Stomach (tissue), 9 donors: ENCODE results near the gene ECHDC1. TPM values are rescaled to one million over a fixed set of nuclear protein-coding genes. Genes with fewer than 3 reads are reported as not detected.

Experiments
- DNase-seq, 2 donors: peaks; one replicate each; pipeline versions ENCODE4 v3.0.0 to v3.0.0-alpha.2; 2013 to 2019
- H3K27ac ChIP-seq, 5 donors: fragments of 200-600 bp in 4 of 5; sonication (generic) in 4 of 5; one replicate each; pipeline ENCODE4 v1.5.1; 2013 to 2019; ENCODE audit warnings: mild to moderate bottlenecking in 1 of 5, moderate library complexity in 1 of 5
- H3K27me3 ChIP-seq, 3 donors: fragments of 200-600 bp; sonication (generic); one replicate each; pipeline ENCODE4 v1.5.1; 2017 to 2019; ENCODE audit warnings: mixed run types in 1 of 3
- H3K36me3 ChIP-seq, 4 donors: fragments of 200-600 bp; sonication (generic); 1 replicate in 3 of 4; 2 replicates in 1 of 4; pipeline ENCODE4 v1.5.1; 2016 to 2019
- H3K4me1 ChIP-seq, 4 donors: fragments of 200-600 bp; sonication (generic); one replicate each; pipeline ENCODE4 v1.5.1; 2016 to 2019
- H3K4me3 ChIP-seq, 4 donors: fragments of 200-600 bp; sonication (generic) in 3 of 4; one replicate each; pipeline ENCODE4 v1.5.1; 2016 to 2019; ENCODE audit warnings: mild to moderate bottlenecking in 1 of 4
- H3K9me3 ChIP-seq, 4 donors: fragments of 200-600 bp; sonication (generic); one replicate each; pipeline ENCODE4 v1.5.1; 2016 to 2019
- EP300 ChIP-seq: sonication (generic); formaldehyde crosslinking; IDR thresholded peaks from one replicate; pipeline ENCODE4 v1.6.1; 2017; ENCODE audit warnings: antibody characterized with exemption
- POLR2A ChIP-seq, 4 donors: fragments of 450-650 bp; IDR thresholded peaks; one replicate each; pipeline ENCODE4 v1.6.1; 2016; ENCODE audit warnings: antibody characterized with exemption in 4 of 4, control low read depth in 2 of 4, mild to moderate bottlenecking in 1 of 4, moderate library complexity in 1 of 4
- POLR2AphosphoS5 ChIP-seq, 3 donors: sonication (generic); formaldehyde crosslinking; IDR thresholded peaks; one replicate each; pipeline ENCODE4 v1.6.1; 2016; ENCODE audit warnings: antibody characterized with exemption in 3 of 3
- WGBS, 5 donors: extraction: QIAGEN DNeasy Blood & Tissue Kit in 3 of 5; methylation state at CpG; one replicate each; pipeline versions ENCODE4 v1.1.5 to v1.1.7; 2013 to 2018; 5-methylcytosine and 5-hydroxymethylcytosine counted together
- intact Hi-C: fragments of 100-400 bp; cut with DNase I; formaldehyde crosslinking; loops from one replicate; pipeline ENCODE4 v1.15.1; 2023; ENCODE audit warnings: low total_unique reads
- polyA plus RNA-seq, 3 donors: library from polyadenylated mRNA; stranded (reverse); fragments of 200-250 nt; gene quantifications; one replicate each; pipeline ENCODE4 v1.2.3, GENCODE V29; 2013
- small RNA-seq, 4 donors: library from RNA; depleted of rRNA; stranded (forward); fragments of <200 nt; gene quantifications; one replicate each; pipeline ENCODE3, GENCODE V24; 2016
- total RNA-seq, 5 donors: library from RNA; depleted of rRNA; stranded (reverse); fragments of >200 nt; gene quantifications; one replicate each; pipeline versions ENCODE4 v1.1.0 to v1.2.3, GENCODE V29; 2014 to 2016
- TF ChIP-seq, protein P1 (sequence below), 7 experiments: fragments of 450-650 bp in 4 of 7; fragments of 200-600 bp in 3 of 7; sonication (generic) in 3 of 7; IDR thresholded peaks; one replicate each; pipeline ENCODE4 v1.5.1; 2016 to 2019; ENCODE audit warnings: antibody characterized with exemption in 7 of 7, control low read depth in 2 of 7, mild to moderate bottlenecking in 1 of 7
- donor health status: healthy with polysubstance abuse.
- donor health status: Bipolar disorder and iron deficiency.
- donor health status: healthy.

Gene ECHDC1
- total and polyA plus RNA-seq, 8 donors: 11.9 to 71.0 (median 50.7) TPM

DNA sequence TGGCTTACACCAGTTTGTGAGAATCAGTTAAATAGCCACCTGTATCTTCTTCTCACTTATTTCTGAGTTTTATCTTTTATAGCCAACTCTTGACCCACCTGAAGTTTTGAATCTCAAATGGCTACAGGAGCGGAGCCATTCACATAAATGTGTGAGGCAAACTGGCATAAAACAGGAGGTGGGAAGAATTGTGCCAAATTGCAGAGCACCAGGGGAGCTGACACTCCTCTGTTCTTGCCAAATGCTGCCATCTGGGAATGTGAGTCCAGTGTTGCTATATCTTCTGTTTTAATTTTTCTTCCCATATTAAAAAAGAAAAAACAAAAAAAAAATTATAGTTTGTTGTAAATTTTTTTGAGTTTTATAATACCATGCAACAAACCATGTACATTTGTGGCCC is 93.8 kb downstream of the ECHDC1 start:
- Histone ChIP-seq H3K4me1 (no peaks in the 10 kb centered on the region), H3K4me3 (no peak overlapping the region), H3K27me3 (no peaks in the 10 kb centered on the region), H3K9me3 (no peaks in the 10 kb centered on the region), H3K27ac (no peak overlapping the region), H3K36me3 (no peaks in the 10 kb centered on the region)
- no peak for DNase-seq
- intact Hi-C loops: no loop called here
- 94 to 100% (median 97%) methylated on average over 1 of the region's 1 CpG for WGBS, 5 donors
- TF ChIP-seq EP300 (no peak), POLR2AphosphoS5 (IDR thresholded peaks at IDR 0.05) (no peak), POLR2A (IDR thresholded peaks at IDR 0.05) (no peak)
- TF ChIP-seq, protein P1, sequence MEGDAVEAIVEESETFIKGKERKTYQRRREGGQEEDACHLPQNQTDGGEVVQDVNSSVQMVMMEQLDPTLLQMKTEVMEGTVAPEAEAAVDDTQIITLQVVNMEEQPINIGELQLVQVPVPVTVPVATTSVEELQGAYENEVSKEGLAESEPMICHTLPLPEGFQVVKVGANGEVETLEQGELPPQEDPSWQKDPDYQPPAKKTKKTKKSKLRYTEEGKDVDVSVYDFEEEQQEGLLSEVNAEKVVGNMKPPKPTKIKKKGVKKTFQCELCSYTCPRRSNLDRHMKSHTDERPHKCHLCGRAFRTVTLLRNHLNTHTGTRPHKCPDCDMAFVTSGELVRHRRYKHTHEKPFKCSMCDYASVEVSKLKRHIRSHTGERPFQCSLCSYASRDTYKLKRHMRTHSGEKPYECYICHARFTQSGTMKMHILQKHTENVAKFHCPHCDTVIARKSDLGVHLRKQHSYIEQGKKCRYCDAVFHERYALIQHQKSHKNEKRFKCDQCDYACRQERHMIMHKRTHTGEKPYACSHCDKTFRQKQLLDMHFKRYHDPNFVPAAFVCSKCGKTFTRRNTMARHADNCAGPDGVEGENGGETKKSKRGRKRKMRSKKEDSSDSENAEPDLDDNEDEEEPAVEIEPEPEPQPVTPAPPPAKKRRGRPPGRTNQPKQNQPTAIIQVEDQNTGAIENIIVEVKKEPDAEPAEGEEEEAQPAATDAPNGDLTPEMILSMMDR (IDR thresholded peaks at IDR 0.05): no peak

DNA sequence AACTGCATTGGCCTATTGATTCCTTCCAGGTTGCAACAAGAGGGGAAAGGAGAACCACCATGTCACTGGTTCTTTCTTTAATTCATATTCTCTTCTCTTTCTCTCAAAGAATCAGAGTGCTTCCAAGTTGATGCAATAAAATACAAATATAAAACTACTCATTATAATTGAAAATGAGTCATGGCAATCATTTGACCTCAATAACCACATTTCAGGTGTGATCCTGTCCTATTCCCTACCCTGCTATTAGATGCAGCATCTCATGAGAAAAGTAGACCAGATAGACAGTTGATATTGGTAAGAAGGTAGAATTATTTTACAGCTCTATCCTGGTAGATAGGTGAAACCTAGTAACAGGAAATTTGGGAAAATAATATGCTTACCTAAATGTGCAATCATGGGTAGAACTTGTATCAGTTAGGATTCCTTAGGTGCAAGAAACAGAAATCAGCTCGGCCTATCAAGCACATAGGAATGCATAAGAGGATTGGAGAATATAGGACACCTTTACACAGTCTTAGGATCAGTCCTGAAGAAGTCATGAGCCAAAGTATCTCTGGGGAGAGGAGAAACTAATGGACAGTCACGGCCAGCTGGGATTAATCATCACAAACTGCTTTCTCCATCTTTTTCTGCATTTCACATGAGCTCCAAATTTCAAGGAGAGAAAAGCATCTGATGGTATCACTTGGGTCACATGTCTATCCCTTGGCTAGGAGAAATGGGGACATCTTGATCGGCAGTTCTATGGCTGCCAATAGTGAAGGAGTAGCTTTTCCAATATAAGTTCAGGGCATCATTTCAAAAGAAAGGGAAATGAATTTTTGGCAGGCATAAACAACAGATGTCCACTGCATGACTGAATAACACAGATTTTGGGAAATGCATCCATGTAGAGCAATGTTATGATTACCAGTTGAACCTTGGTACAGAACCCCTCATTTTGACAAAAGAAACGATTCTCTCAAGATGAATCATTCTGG is 96.0 kb downstream of the ECHDC1 start:
- TF ChIP-seq POLR2AphosphoS5 (IDR thresholded peaks at IDR 0.05) (no peak), POLR2A (IDR thresholded peaks at IDR 0.05) (no peak), EP300 (no peak)
- TF ChIP-seq, protein P1 (IDR thresholded peaks at IDR 0.05): no peak
- Histone ChIP-seq H3K27ac (no peak overlapping the region), H3K27me3 (no peaks in the 10 kb centered on the region), H3K36me3 (no peaks in the 10 kb centered on the region), H3K4me1 (no peaks in the 10 kb centered on the region), H3K4me3 (no peak overlapping the region), H3K9me3 (no peaks in the 10 kb centered on the region)
- 62 to 72% (median 71%) methylated on average over 4 of the region's 4 CpGs for WGBS, 5 donors
- no peak for DNase-seq
- intact Hi-C loops: no loop called here

DNA sequence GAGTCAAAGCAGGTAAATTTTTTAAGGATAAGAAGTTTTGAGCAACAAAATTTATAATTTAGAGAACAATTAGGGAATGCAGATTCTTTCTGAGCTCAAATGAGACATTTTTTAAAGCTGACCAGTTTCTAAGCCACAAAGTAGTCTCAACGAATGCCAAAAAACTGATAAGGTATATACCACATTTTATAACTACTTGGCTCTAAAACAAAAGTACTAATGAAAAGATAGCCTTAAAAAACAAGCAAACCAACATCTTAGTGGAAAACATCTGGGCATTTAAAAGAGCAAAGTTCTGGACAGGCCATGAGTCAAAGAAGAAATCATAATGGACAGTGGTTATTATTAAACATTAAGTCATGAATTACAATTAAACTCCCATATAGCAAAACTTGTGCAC is 99.9 kb downstream of the ECHDC1 start:
- Histone ChIP-seq H3K36me3 (no peaks in the 10 kb centered on the region), H3K27ac (no peak overlapping the region), H3K4me1 (no peaks in the 10 kb centered on the region), H3K4me3 (no peak overlapping the region), H3K27me3 (peaks cover 0 to 4% (median 0%) of the 10 kb centered on the region in 3 donors), H3K9me3 (no peaks in the 10 kb centered on the region)
- TF ChIP-seq, protein P1 (IDR thresholded peaks at IDR 0.05): no peak
- TF ChIP-seq POLR2AphosphoS5 (IDR thresholded peaks at IDR 0.05): no peak
- TF ChIP-seq EP300: no peak
- no peak for TF ChIP-seq POLR2A (IDR thresholded peaks at IDR 0.05)
- intact Hi-C loops: no loop called here
- WGBS, 5 donors: 29 to 60% (median 41%) methylated on average over 1 of the region's 1 CpG
- DNase-seq: no peak

Small RNAs within 50 kb of the gene (small RNA-seq; reads per million reads assigned to genes)
- 0 reads per million in 4 donors for gene RNA5SP217

Other genes with a start within 250 kb of the ECHDC1 start
- 10 to 100 TPM in 1 of 5 donors, 1 to 10 TPM in 4; 2.0 to 59.5 (median 8.4) TPM for gene RSPO3, start 224.9 kb downstream of the ECHDC1 start, total RNA-seq
- gene RSPO3, start 224.9 kb downstream of the ECHDC1 start, polyA plus RNA-seq: 10 to 100 TPM in 1 of 3 donors, 1 to 10 TPM in 2; 4.9 to 15.4 (median 5.2) TPM
- 100 to 1,000 TPM in 1 of 5 donors, 10 to 100 TPM in 4; 14.2 to 101 (median 58.9) TPM for gene RNF146, start 76.7 kb downstream of the ECHDC1 start, total RNA-seq
- gene RNF146, start 76.7 kb downstream of the ECHDC1 start, polyA plus RNA-seq: 10 to 100 TPM; 16.6 to 30.5 (median 21.1) TPM
- 10 to 100 TPM in 3 of 5 donors, 1 to 10 TPM in 1, under 1 TPM in 1; 0.87 to 89.3 (median 23.3) TPM for gene KIAA0408, start 115.8 kb upstream of the ECHDC1 start, total RNA-seq
- 1 to 10 TPM; 1.4 to 3.4 (median 2.5) TPM for gene KIAA0408, start 115.8 kb upstream of the ECHDC1 start, polyA plus RNA-seq
- gene C6orf58, start 233.6 kb upstream of the ECHDC1 start, total RNA-seq: 1 to 10 TPM in 1 of 5 donors, not detected in 4; 2.3 TPM
- 1 to 10 TPM in 1 of 3 donors, under 1 TPM in 1, not detected in 1; 0.25 to 3.5 TPM for gene C6orf58, start 233.6 kb upstream of the ECHDC1 start, polyA plus RNA-seq